ENCODE data around the gene IL4R.
"Not testable (repeated sequence)": the region's sequence is repeated elsewhere in the genome, so short reads cannot be mapped to it uniquely, and the experiment has no call there.

The IL4R gene

GRCh38 chr16:27385398-27385797, 71.6 kb downstream of the IL4R start:
- no peak for DNase-seq

DNA sequence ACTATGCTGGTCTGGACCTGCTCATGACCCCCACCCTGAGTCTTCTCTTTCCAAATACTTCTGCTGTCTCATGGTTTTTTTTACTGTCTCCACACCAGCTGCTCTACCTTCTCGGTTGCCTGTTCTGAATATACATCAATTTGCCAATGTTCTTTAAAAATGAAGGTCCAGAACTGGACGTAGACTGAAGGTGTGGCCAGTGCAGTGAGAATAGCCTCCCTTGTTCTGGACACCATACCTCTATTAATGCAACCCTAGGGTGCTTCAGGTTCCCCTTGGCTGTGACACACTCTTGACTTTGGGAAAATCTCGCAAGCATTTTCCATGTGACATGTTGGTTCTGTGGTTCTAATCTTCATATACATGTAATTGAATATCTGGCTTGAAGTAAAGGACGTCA, 72.9 kb downstream of the IL4R start:
- DNase-seq: no peak

DNA sequence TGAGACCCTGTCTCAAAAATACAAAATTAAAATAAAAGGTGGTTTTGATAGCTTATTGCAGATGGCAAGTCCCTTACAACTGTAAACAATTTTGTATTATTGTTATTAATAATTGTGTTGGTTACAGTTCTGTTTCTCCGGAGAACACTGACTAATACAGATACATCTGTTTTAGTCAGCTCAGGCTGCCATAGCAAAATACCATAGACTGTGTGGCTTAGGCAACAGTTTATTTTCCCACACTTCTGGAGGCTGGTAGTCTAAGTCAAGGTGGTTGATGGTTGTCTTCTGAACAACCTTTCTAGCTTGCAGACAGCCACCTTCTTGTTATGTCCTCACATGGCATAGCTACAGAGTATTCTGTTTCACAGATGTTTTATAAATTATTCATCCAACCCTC, 74.0 kb downstream of the IL4R start:
- no peak for DNase-seq

GRCh38 chr16:27389272-27389961, 75.6 kb downstream of the IL4R start:
- no peak for DNase-seq

DNA sequence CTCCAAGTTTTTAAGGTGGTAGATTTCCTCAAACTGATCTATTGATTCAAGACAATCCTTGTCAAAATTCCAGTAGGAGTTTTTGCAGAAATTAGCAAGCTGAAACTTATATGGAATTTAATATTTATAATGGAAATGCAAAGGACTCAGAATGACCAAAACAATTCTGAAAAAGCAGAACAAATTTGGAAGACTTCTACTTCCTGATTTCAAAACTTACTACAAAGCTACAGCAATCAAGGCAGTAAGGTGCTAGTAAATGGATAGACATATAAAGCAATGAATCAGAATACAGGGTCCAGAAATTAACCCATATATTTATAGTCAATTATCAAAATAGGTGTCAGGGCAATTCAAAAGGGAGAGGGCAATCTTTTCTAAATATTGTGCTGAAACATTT, 76.4 kb downstream of the IL4R start:
- DNase-seq: peak; percentile 46 to 52

DNA sequence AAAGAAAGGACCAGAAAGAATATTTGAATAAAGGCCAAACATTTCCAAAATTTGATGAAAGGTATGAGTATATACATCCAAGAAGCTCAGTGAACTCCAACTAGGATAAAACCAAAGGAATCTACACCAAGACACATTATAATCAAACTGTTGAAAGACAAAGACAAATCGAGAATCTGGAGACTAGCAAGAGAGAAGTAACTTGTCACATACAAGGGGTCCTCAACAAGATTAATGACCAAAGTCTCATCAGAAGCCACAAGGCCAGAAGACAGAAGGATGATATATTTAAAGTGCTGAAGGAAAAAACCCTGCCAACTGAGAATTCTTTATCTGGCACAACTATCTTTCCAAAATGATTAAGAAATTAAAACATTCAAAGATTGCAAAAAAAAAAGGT, 78.9 kb downstream of the IL4R start:
- no peak for DNase-seq

DNA sequence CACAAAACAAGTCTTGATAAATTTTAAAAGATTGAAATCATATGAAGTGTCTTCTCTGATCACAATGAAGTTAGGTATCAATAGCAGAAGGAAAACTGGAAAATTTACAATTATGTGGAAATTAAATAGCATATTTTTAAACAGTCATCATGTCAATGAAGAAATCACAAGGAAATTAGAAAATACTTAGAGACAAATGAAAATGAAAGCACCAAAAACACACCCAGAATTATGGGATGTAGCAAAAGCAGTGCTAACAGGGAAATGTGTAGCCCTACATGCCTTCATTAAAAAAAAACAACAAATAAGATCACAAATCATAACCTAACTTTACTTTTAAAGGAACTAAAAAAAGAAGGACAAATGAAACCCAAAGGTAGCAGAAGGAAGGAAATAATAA, 80.7 kb downstream of the IL4R start:
- no peak for DNase-seq

DNA sequence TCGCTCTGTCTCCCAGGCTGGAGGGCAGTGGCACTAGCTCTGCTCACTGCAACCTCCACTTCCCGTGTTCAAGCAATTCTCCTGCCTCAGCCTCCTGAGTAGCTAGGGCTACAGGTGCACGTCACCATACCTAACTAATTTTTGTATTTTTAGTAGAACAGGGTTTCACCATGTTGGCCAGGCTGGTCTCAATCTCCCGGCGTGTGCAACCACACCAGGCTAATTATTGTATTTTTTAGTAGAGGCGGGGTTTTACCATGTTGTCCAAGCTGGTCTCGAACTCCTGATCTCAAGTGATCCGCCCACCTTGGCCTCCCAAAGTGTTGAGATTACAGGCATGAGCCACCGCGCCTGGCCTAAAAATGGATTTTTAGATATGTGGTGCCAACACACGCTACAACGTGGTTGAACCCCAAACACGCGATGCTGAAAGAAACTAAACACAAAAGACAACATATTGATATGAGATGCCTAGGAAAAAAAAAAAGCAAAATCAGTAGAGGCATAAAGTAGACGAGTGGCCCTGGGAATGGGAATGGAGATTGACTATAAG, 84.6 kb downstream of the IL4R start:
- not testable (repeated sequence) for DNase-seq

GRCh38 chr16:27398894-27399853, 85.4 kb downstream of the IL4R start:
- peak; percentile 51 to 62 for DNase-seq

DNA sequence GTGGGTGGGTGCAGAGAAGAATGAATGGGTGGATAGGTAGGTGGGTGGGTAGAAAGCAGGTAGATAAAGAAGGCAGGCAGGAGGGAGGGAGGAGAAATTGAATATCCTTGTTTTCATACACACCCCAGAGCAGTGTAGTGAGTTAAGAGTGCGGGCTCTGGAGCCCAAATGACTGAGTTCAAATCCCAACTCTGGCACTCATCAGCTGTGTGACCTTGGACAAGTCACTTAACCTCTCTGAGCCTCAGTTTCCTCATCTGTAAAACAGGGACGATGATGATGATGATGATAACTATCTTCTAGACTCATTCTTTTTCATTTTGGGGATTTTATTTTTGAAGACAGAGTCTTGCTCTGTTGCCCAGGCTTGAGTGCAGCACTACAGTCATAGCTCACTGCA, 86.2 kb downstream of the IL4R start:
- no peak for DNase-seq

- DNase-seq: peak; percentile 49 to 66
Observed at GRCh38 chr16:27400751-27401620, 87.2 kb downstream of the IL4R start.

DNA sequence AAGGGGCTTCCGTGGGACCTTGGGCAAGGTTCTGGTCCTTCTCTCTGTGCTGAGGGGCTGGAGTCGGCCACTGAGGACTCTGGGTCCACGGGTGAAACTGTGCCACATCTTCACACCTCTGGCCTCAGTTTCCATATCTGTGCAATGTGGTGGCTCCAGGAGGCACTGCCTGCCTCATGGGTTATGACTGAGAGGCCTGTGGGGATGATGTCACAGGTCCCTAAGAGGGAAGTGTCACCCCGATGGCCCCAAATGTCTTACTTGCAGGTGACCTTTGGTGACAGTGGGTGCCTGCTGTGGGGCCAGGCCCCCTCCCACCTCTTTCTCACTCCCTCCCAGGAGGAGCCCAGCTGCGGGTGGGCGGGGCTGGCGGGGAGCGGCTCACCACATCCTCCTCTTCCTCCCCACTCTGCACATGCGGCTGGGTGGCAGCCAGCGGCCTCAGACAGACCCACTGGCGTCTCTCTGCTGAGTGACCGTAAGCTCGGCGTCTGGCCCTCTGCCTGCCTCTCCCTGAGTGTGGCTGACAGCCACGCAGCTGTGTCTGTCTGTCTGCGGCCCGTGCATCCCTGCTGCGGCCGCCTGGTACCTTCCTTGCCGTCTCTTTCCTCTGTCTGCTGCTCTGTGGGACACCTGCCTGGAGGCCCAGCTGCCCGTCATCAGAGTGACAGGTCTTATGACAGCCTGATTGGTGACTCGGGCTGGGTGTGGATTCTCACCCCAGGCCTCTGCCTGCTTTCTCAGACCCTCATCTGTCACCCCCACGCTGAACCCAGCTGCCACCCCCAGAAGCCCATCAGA, 88.2 kb downstream of the IL4R start, which contains the start of gene IL21R:
IL21R (plus strand) TSS at position 407 of the 801 bp plus-strand sequence. CDS start 27,898 bp downstream, outside the sequence.
- DNase-seq: peak; percentile 55 to 87

- DNase-seq: no peak
Observed at GRCh38 chr16:27402569-27402963, 88.8 kb downstream of the IL4R start.

GRCh38 chr16:27402964-27403600, 89.3 kb downstream of the IL4R start:
- DNase-seq: no peak

DNA sequence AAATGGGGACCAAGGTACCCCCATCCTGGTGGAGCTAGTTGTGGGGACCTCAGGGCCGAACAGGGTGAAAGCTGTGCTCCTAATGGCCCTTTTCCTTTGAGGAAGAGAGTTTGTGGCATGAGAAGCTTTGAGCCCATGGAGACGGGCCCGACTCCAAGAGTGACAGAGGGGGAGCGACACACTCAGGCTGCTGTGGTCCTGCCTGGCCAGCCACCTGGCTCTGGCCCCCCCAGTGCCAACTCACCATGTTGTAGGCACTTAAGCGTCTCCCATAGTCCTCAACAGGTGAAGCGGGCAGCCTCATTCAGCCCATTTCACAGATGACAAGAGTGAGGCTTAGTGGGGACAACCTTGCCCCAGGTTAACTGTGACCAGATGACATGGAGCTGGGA, 89.8 kb downstream of the IL4R start:
- DNase-seq: no peak

- DNase-seq: no peak
Observed at GRCh38 chr16:27404163-27404823, 90.5 kb downstream of the IL4R start.

DNA sequence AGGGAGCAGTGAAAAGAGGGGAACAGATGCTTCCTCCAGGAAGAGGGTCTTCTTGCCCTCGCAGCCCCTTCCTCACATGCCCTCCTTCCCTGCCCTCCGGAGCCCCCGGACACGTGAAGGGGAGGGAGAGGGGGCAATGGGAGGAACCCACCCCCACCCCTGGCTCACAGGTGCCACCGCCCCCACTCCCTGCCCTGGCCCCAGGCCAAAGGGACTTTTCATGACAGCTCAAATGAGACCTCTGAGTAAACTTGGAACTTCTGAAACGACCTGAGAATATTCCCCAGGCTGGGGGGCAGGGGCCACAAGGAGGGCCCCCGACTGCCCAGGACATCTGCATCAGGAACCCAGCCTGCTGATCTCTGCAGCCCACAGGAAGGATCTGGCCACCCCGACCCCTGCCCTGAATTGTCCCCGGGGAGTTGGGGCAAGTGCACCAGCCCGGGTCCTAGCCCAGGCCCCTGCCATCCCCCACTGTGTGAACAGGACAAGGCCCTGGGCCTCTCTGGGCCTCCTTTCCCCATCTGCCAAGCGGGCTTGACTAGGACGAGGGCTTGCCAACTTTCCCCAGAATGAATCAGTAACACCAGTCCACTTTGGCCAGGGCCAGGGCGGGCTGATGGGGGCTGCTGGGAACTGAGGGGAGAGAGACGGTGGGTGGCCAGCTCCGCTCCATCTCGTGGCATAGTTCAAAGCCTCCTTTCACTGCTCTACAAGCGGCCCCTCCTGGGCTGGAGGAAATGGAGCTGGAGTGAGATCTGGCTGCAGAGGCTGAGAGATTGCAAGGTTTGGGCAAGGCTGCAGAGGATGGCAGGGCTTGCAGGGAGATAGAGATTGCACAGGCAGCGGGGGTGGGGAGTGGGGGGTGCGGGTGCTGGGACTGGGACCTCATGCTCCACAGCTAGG, 92.0 kb downstream of the IL4R start:
- DNase-seq: no peak

- peak in 1 of 2 donors; percentile 30 for DNase-seq
Observed at GRCh38 chr16:27406511-27407128, 92.8 kb downstream of the IL4R start.

DNA sequence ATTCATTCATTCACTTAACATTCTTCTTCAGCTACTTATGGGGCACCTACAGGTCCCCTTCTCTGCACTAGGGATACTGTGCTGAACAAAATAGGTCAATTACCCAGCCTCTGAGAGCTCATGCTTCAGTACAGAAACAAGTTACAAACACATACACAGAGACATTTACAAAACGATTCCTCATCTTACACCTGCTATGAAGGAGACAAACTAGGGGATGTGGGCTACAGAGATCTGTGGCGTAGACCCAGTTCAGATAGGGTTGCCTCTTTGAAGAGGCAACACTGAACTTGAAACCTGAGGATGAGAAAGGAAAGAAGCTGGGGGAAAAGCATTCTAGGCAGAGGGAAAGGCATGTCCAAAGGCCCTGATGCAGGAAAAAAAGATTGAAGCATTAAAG, 93.4 kb downstream of the IL4R start:
- no peak for DNase-seq
